WTC11 (cell line): ENCODE data around the gene SURF2. TPM values are rescaled to one million over a fixed set of nuclear protein-coding genes. Genes with fewer than 3 reads are reported as not detected.

ENCODE experiments used
- EMX1 ChIP-seq: fragments of 250-450 bp; sonication (Bioruptor Pico); IDR thresholded peaks from 2 replicates; pipeline ENCODE4 v1.8.0; 2021; ENCODE audit warnings: mild to moderate bottlenecking
- ESRRA ChIP-seq: sonication (generic); formaldehyde crosslinking; IDR thresholded peaks from 2 replicates; pipeline ENCODE4 v1.8.1; 2022; ENCODE audit warnings: mild to moderate bottlenecking, missing genetic modification reagents, borderline replicate concordance
- FOXK1 ChIP-seq: sonication (generic); formaldehyde crosslinking; IDR thresholded peaks from 2 replicates; pipeline ENCODE4 v1.8.0; 2022; ENCODE audit warnings: mild to moderate bottlenecking, moderate library complexity, missing genetic modification reagents
- RORB ChIP-seq: fragments of 250-450 bp; sonication (Bioruptor Pico); IDR thresholded peaks from 2 replicates; pipeline ENCODE4 v1.9.0; 2021; ENCODE audit warnings: mild to moderate bottlenecking
- SMAD3 ChIP-seq: sonication (generic); formaldehyde crosslinking; IDR thresholded peaks from 2 replicates; pipeline ENCODE4 v1.8.0; 2022; ENCODE audit warnings: missing genetic modification reagents, mild to moderate bottlenecking, borderline replicate concordance
- SP1 ChIP-seq: sonication (generic); formaldehyde crosslinking; conservative IDR thresholded peaks from 2 replicates; pipeline ENCODE4 v1.8.1; 2022; ENCODE audit warnings: missing genetic modification reagents
- TCF7 ChIP-seq: sonication (generic); formaldehyde crosslinking; IDR thresholded peaks from 2 replicates; pipeline ENCODE4 v1.8.0; 2022; ENCODE audit warnings: mild to moderate bottlenecking, low read depth, missing genetic modification reagents, moderate library complexity
- ZNF138 ChIP-seq: sonication (generic); formaldehyde crosslinking; conservative IDR thresholded peaks from 2 replicates; pipeline ENCODE4 v1.8.1; 2022; ENCODE audit warnings: mild to moderate bottlenecking, moderate library complexity, missing genetic modification reagents
- ZNF232 ChIP-seq: sonication (generic); formaldehyde crosslinking; IDR thresholded peaks from 2 replicates; pipeline ENCODE4 v1.8.0; 2022; ENCODE audit warnings: mild to moderate bottlenecking, missing genetic modification reagents
- ZNF317 ChIP-seq: sonication (generic); formaldehyde crosslinking; IDR thresholded peaks from 2 replicates; pipeline ENCODE4 v1.8.1; 2023; ENCODE audit warnings: low read depth, mild to moderate bottlenecking, moderate library complexity, missing genetic modification reagents, borderline replicate concordance
- ZNF396 ChIP-seq: fragments of 250-450 bp; sonication (Bioruptor Pico); IDR thresholded peaks from 2 replicates; pipeline ENCODE4 v1.8.0; 2021; ENCODE audit warnings: mild to moderate bottlenecking, moderate library complexity, borderline replicate concordance
- total RNA-seq: library from RNA; stranded (reverse); gene quantifications from 3 replicates; pipeline ENCODE4 v1.2.3, GENCODE V29; 2021
- TF ChIP-seq, protein P1 (sequence below): sonication (generic); formaldehyde crosslinking; IDR thresholded peaks from 2 replicates; pipeline ENCODE4 v1.8.1; 2022; ENCODE audit warnings: mild to moderate bottlenecking, moderate library complexity, missing genetic modification reagents
- TF ChIP-seq, protein P2 (sequence below): sonication (generic); formaldehyde crosslinking; conservative IDR thresholded peaks from 2 replicates; pipeline ENCODE4 v1.8.1; 2022; ENCODE audit warnings: mild to moderate bottlenecking, missing genetic modification reagents
- TF ChIP-seq, protein P3 (sequence below): fragments of 250-450 bp; sonication (Bioruptor Pico); IDR thresholded peaks from 2 replicates; pipeline ENCODE4 v1.9.0; 2021; ENCODE audit warnings: moderate library complexity, mild to moderate bottlenecking, inconsistent platforms, borderline replicate concordance
- TF ChIP-seq, protein P4 (sequence below): fragments of 250-450 bp; sonication (Bioruptor Pico); IDR thresholded peaks from 2 replicates; pipeline ENCODE4 v1.9.0; 2021; ENCODE audit warnings: mild to moderate bottlenecking
- TF ChIP-seq, protein P5 (sequence below): sonication (generic); formaldehyde crosslinking; IDR thresholded peaks from 2 replicates; pipeline ENCODE4 v1.8.1; 2023; ENCODE audit warnings: mild to moderate bottlenecking, missing genetic modification reagents
- TF ChIP-seq, protein P6 (sequence below): sonication (generic); formaldehyde crosslinking; IDR thresholded peaks from 2 replicates; pipeline ENCODE4 v1.8.0; 2023; ENCODE audit warnings: mild to moderate bottlenecking, missing genetic modification reagents
- TF ChIP-seq, protein P7 (sequence below): sonication (generic); formaldehyde crosslinking; IDR thresholded peaks from 2 replicates; pipeline ENCODE4 v1.8.0; 2022; ENCODE audit warnings: missing genetic modification reagents
- TF ChIP-seq, protein P8 (sequence below): sonication (generic); formaldehyde crosslinking; conservative IDR thresholded peaks from 2 replicates; pipeline ENCODE4 v1.8.1; 2023; ENCODE audit warnings: mild to moderate bottlenecking, low read depth, missing genetic modification reagents, moderate library complexity
- TF ChIP-seq, protein P9 (sequence below): sonication (generic); formaldehyde crosslinking; IDR thresholded peaks from 2 replicates; pipeline ENCODE4 v1.8.0; 2022; ENCODE audit warnings: mild to moderate bottlenecking, missing genetic modification reagents

The SURF2 gene
- total RNA-seq, 1 experiment from 2014 or later, result 33.3 TPM

DNA sequence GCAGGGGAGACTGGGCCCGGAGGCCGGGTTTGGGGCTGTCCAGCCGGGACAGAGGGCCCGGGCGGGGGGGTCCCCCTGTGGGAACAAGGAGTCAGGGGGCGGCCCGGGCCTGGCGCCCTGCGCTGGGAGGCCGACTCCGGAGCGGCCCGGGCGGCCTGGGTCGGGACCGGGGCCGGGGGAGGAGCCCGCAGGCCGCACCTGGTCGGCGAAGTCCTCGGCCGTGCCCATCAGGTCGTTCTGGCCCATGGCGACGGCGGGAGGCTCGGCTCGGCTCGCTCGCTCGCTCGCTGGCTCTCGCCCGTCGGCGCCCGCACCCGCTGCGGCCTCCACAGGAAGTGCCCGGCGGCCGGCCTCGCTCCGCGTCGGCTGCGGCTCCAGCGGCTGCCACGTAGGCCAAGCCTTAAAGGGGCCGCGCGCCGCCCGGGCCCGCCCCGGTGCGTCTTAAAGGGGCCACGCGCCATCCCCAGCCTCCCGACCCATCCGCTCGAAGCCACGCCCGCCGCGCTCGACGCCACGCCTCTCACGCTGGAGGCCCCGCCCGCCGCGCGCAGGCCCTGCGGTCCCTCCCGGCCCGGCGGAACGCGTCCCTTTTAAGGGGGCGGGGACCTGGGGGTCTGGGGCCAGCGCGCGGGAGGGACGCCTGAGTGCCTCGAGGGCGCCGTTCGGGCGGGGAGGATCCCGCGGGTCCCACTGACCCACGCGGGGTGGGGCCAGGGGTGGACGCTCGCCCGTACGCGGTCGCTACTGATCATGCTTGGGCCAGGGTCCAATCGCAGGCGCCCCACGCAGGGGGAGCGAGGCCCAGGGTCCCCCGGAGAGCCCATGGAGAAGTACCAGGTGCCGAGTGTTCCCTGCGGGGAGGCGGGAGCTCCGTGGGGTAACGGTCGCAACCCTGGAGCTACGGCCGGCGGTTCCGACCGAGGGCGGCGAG lies 19.6 kb downstream of the SURF2 start, which contains the start of the genes STKLD1 and SURF4 (continued):
- TF ChIP-seq ZNF138 (peak; percentile 73), ESRRA (peak; percentile 83), EMX1 (CRISPR knock-in tag) (no peak), FOXK1 (peak; percentile 78), RORB (CRISPR knock-in tag) (no peak), SP1 (CRISPR knock-in tag) (peak; percentile 100), SMAD3 (CRISPR knock-in tag) (no peak), ZNF232 (CRISPR knock-in tag) (peak; percentile 26), TCF7 (CRISPR knock-in tag) (peak; percentile 87; the same call in 1 of the 2 replicates), ZNF396 (CRISPR knock-in tag) (no peak), ZNF317 (no peak)
- TF ChIP-seq, protein P1, sequence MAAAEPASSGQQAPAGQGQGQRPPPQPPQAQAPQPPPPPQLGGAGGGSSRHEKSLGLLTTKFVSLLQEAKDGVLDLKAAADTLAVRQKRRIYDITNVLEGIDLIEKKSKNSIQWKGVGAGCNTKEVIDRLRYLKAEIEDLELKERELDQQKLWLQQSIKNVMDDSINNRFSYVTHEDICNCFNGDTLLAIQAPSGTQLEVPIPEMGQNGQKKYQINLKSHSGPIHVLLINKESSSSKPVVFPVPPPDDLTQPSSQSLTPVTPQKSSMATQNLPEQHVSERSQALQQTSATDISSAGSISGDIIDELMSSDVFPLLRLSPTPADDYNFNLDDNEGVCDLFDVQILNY (CRISPR knock-in tag), result peak; percentile 97
- TF ChIP-seq, protein P2, sequence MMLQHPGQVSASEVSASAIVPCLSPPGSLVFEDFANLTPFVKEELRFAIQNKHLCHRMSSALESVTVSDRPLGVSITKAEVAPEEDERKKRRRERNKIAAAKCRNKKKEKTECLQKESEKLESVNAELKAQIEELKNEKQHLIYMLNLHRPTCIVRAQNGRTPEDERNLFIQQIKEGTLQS, result peak; percentile 79
- TF ChIP-seq, protein P3, sequence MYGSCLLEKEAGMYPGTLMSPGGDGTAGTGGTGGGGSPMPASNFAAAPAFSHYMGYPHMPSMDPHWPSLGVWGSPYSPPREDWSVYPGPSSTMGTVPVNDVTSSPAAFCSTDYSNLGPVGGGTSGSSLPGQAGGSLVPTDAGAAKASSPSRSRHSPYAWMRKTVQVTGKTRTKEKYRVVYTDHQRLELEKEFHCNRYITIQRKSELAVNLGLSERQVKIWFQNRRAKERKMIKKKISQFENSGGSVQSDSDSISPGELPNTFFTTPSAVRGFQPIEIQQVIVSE, result no peak
- TF ChIP-seq, protein P4, sequence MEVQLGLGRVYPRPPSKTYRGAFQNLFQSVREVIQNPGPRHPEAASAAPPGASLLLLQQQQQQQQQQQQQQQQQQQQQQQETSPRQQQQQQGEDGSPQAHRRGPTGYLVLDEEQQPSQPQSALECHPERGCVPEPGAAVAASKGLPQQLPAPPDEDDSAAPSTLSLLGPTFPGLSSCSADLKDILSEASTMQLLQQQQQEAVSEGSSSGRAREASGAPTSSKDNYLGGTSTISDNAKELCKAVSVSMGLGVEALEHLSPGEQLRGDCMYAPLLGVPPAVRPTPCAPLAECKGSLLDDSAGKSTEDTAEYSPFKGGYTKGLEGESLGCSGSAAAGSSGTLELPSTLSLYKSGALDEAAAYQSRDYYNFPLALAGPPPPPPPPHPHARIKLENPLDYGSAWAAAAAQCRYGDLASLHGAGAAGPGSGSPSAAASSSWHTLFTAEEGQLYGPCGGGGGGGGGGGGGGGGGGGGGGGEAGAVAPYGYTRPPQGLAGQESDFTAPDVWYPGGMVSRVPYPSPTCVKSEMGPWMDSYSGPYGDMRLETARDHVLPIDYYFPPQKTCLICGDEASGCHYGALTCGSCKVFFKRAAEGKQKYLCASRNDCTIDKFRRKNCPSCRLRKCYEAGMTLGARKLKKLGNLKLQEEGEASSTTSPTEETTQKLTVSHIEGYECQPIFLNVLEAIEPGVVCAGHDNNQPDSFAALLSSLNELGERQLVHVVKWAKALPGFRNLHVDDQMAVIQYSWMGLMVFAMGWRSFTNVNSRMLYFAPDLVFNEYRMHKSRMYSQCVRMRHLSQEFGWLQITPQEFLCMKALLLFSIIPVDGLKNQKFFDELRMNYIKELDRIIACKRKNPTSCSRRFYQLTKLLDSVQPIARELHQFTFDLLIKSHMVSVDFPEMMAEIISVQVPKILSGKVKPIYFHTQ (CRISPR knock-in tag), result no peak
- TF ChIP-seq, protein P5, sequence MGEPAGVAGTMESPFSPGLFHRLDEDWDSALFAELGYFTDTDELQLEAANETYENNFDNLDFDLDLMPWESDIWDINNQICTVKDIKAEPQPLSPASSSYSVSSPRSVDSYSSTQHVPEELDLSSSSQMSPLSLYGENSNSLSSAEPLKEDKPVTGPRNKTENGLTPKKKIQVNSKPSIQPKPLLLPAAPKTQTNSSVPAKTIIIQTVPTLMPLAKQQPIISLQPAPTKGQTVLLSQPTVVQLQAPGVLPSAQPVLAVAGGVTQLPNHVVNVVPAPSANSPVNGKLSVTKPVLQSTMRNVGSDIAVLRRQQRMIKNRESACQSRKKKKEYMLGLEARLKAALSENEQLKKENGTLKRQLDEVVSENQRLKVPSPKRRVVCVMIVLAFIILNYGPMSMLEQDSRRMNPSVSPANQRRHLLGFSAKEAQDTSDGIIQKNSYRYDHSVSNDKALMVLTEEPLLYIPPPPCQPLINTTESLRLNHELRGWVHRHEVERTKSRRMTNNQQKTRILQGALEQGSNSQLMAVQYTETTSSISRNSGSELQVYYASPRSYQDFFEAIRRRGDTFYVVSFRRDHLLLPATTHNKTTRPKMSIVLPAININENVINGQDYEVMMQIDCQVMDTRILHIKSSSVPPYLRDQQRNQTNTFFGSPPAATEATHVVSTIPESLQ, result no peak
- TF ChIP-seq, protein P6, sequence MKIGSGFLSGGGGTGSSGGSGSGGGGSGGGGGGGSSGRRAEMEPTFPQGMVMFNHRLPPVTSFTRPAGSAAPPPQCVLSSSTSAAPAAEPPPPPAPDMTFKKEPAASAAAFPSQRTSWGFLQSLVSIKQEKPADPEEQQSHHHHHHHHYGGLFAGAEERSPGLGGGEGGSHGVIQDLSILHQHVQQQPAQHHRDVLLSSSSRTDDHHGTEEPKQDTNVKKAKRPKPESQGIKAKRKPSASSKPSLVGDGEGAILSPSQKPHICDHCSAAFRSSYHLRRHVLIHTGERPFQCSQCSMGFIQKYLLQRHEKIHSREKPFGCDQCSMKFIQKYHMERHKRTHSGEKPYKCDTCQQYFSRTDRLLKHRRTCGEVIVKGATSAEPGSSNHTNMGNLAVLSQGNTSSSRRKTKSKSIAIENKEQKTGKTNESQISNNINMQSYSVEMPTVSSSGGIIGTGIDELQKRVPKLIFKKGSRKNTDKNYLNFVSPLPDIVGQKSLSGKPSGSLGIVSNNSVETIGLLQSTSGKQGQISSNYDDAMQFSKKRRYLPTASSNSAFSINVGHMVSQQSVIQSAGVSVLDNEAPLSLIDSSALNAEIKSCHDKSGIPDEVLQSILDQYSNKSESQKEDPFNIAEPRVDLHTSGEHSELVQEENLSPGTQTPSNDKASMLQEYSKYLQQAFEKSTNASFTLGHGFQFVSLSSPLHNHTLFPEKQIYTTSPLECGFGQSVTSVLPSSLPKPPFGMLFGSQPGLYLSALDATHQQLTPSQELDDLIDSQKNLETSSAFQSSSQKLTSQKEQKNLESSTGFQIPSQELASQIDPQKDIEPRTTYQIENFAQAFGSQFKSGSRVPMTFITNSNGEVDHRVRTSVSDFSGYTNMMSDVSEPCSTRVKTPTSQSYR (CRISPR knock-in tag), result 0 out of 2 replicates have a peak, but pooled peaks have one; percentile 15
- TF ChIP-seq, protein P7, sequence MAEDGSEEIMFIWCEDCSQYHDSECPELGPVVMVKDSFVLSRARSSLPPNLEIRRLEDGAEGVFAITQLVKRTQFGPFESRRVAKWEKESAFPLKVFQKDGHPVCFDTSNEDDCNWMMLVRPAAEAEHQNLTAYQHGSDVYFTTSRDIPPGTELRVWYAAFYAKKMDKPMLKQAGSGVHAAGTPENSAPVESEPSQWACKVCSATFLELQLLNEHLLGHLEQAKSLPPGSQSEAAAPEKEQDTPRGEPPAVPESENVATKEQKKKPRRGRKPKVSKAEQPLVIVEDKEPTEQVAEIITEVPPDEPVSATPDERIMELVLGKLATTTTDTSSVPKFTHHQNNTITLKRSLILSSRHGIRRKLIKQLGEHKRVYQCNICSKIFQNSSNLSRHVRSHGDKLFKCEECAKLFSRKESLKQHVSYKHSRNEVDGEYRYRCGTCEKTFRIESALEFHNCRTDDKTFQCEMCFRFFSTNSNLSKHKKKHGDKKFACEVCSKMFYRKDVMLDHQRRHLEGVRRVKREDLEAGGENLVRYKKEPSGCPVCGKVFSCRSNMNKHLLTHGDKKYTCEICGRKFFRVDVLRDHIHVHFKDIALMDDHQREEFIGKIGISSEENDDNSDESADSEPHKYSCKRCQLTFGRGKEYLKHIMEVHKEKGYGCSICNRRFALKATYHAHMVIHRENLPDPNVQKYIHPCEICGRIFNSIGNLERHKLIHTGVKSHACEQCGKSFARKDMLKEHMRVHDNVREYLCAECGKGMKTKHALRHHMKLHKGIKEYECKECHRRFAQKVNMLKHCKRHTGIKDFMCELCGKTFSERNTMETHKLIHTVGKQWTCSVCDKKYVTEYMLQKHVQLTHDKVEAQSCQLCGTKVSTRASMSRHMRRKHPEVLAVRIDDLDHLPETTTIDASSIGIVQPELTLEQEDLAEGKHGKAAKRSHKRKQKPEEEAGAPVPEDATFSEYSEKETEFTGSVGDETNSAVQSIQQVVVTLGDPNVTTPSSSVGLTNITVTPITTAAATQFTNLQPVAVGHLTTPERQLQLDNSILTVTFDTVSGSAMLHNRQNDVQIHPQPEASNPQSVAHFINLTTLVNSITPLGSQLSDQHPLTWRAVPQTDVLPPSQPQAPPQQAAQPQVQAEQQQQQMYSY (CRISPR knock-in tag), result no peak
- TF ChIP-seq, protein P8, sequence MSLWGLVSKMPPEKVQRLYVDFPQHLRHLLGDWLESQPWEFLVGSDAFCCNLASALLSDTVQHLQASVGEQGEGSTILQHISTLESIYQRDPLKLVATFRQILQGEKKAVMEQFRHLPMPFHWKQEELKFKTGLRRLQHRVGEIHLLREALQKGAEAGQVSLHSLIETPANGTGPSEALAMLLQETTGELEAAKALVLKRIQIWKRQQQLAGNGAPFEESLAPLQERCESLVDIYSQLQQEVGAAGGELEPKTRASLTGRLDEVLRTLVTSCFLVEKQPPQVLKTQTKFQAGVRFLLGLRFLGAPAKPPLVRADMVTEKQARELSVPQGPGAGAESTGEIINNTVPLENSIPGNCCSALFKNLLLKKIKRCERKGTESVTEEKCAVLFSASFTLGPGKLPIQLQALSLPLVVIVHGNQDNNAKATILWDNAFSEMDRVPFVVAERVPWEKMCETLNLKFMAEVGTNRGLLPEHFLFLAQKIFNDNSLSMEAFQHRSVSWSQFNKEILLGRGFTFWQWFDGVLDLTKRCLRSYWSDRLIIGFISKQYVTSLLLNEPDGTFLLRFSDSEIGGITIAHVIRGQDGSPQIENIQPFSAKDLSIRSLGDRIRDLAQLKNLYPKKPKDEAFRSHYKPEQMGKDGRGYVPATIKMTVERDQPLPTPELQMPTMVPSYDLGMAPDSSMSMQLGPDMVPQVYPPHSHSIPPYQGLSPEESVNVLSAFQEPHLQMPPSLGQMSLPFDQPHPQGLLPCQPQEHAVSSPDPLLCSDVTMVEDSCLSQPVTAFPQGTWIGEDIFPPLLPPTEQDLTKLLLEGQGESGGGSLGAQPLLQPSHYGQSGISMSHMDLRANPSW (CRISPR knock-in tag), result no peak
- TF ChIP-seq, protein P9, sequence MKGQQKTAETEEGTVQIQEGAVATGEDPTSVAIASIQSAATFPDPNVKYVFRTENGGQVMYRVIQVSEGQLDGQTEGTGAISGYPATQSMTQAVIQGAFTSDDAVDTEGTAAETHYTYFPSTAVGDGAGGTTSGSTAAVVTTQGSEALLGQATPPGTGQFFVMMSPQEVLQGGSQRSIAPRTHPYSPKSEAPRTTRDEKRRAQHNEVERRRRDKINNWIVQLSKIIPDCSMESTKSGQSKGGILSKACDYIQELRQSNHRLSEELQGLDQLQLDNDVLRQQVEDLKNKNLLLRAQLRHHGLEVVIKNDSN (CRISPR knock-in tag), result no peak
